Measurements from ENCODE around the gene DCTPP1.
"Not testable (repeated sequence)": the region's sequence is repeated elsewhere in the genome, so short reads cannot be mapped to it uniquely, and the experiment has no call there.

The DCTPP1 gene

GRCh38 chr16:30407102-30407803 is 22.6 kb downstream of the DCTPP1 start, which contains the start of gene ZNF771:
ZNF771 (plus strand) TSS chr16:30407606; CDS start chr16:30408054, 448 bp downstream.
- Histone ChIP-seq H3K36me3 (ENCODE audit: control insufficient read depth, low read depth, low read length) (peaks cover 5% of the 10 kb centered on the region), H3K4me1 (ENCODE audit: control insufficient read depth, low read depth, low read length) (peaks cover 3% of the 10 kb centered on the region), H3K9ac (ENCODE audit: low read length) (peak within 1 kb of the TSS; percentile 63), H3K27ac (ENCODE audit: low read length) (peak within 1 kb of the TSS; percentile 3), H3K4me3 (ENCODE audit: low read length) (peak within 1 kb of the TSS; percentile 56), H3K9me3 (ENCODE audit: control insufficient read depth, low read depth, low read length) (no peaks in the 10 kb centered on the region), H3K27me3 (ENCODE audit: control insufficient read depth, insufficient read depth, low read length) (no peaks in the 10 kb centered on the region)

GRCh38 chr16:30406795-30407101 is 23.1 kb downstream of the DCTPP1 start:
- peaks cover 5% of the 10 kb centered on the region for H3K36me3 ChIP-seq (ENCODE audit: control insufficient read depth, low read depth, low read length)
- H3K27me3 ChIP-seq (ENCODE audit: control insufficient read depth, insufficient read depth, low read length), result no peaks in the 10 kb centered on the region
- no peaks in the 10 kb centered on the region for H3K9me3 ChIP-seq (ENCODE audit: control insufficient read depth, low read depth, low read length)
- peaks cover 3% of the 10 kb centered on the region for H3K4me1 ChIP-seq (ENCODE audit: control insufficient read depth, low read depth, low read length)
- H3K9ac ChIP-seq (ENCODE audit: low read length), result peak overlapping the region; percentile 63
- H3K27ac ChIP-seq (ENCODE audit: low read length), result peak overlapping the region; percentile 3
- H3K4me3 ChIP-seq (ENCODE audit: low read length), result peak overlapping the region; percentile 56

- no peak overlapping the region for H3K9ac ChIP-seq (ENCODE audit: low read length)
- H3K9me3 ChIP-seq (ENCODE audit: control insufficient read depth, low read depth, low read length), result no peaks in the 10 kb centered on the region
- H3K4me3 ChIP-seq (ENCODE audit: low read length), result no peak overlapping the region
- H3K36me3 ChIP-seq (ENCODE audit: control insufficient read depth, low read depth, low read length), result peaks cover 20% of the 10 kb centered on the region
- peaks cover 6% of the 10 kb centered on the region for H3K4me1 ChIP-seq (ENCODE audit: control insufficient read depth, low read depth, low read length)
- H3K27ac ChIP-seq (ENCODE audit: low read length), result no peak overlapping the region
- H3K27me3 ChIP-seq (ENCODE audit: control insufficient read depth, insufficient read depth, low read length), result no peaks in the 10 kb centered on the region
Measured at GRCh38 chr16:30401768-30402425, 27.9 kb downstream of the DCTPP1 start.

- no peaks in the 10 kb centered on the region for H3K27me3 ChIP-seq (ENCODE audit: control insufficient read depth, insufficient read depth, low read length)
- H3K27ac ChIP-seq (ENCODE audit: low read length), result peak overlapping the region; percentile 72
- peak overlapping the region; percentile 65 for H3K4me3 ChIP-seq (ENCODE audit: low read length)
- peaks cover 21% of the 10 kb centered on the region for H3K36me3 ChIP-seq (ENCODE audit: control insufficient read depth, low read depth, low read length)
- H3K9ac ChIP-seq (ENCODE audit: low read length), result peak overlapping the region; percentile 85
- no peaks in the 10 kb centered on the region for H3K9me3 ChIP-seq (ENCODE audit: control insufficient read depth, low read depth, low read length)
- peaks cover 6% of the 10 kb centered on the region for H3K4me1 ChIP-seq (ENCODE audit: control insufficient read depth, low read depth, low read length)
Measured at GRCh38 chr16:30399435-30400186, 30.2 kb downstream of the DCTPP1 start.

- no peaks in the 10 kb centered on the region for H3K9me3 ChIP-seq (ENCODE audit: control insufficient read depth, low read depth, low read length)
- no peak overlapping the region for H3K9ac ChIP-seq (ENCODE audit: low read length)
- no peak overlapping the region for H3K4me3 ChIP-seq (ENCODE audit: low read length)
- H3K4me1 ChIP-seq (ENCODE audit: control insufficient read depth, low read depth, low read length), result peaks cover 12% of the 10 kb centered on the region
- H3K27ac ChIP-seq (ENCODE audit: low read length), result no peak overlapping the region
- H3K27me3 ChIP-seq (ENCODE audit: control insufficient read depth, insufficient read depth, low read length), result no peaks in the 10 kb centered on the region
- H3K36me3 ChIP-seq (ENCODE audit: control insufficient read depth, low read depth, low read length), result peaks cover 21% of the 10 kb centered on the region
Measured at GRCh38 chr16:30398661-30399434, 31.0 kb downstream of the DCTPP1 start.

- peaks cover 21% of the 10 kb centered on the region for H3K36me3 ChIP-seq (ENCODE audit: control insufficient read depth, low read depth, low read length)
- H3K4me3 ChIP-seq (ENCODE audit: low read length), result no peak overlapping the region
- H3K9ac ChIP-seq (ENCODE audit: low read length), result no peak overlapping the region
- H3K27ac ChIP-seq (ENCODE audit: low read length), result no peak overlapping the region
- no peaks in the 10 kb centered on the region for H3K27me3 ChIP-seq (ENCODE audit: control insufficient read depth, insufficient read depth, low read length)
- no peaks in the 10 kb centered on the region for H3K9me3 ChIP-seq (ENCODE audit: control insufficient read depth, low read depth, low read length)
- peaks cover 12% of the 10 kb centered on the region for H3K4me1 ChIP-seq (ENCODE audit: control insufficient read depth, low read depth, low read length)
Measured at GRCh38 chr16:30397776-30398660, 31.8 kb downstream of the DCTPP1 start.

GRCh38 chr16:30397056-30397455 is 32.8 kb downstream of the DCTPP1 start:
- Histone ChIP-seq H3K4me1 (ENCODE audit: control insufficient read depth, low read depth, low read length) (peaks cover 12% of the 10 kb centered on the region), H3K27ac (ENCODE audit: low read length) (no peak overlapping the region), H3K4me3 (ENCODE audit: low read length) (peak overlapping the region; percentile 90), H3K36me3 (ENCODE audit: control insufficient read depth, low read depth, low read length) (peaks cover 21% of the 10 kb centered on the region), H3K9me3 (ENCODE audit: control insufficient read depth, low read depth, low read length) (no peaks in the 10 kb centered on the region), H3K27me3 (ENCODE audit: control insufficient read depth, insufficient read depth, low read length) (no peaks in the 10 kb centered on the region), H3K9ac (ENCODE audit: low read length) (peak overlapping the region; percentile 5)

GRCh38 chr16:30396627-30397026 is 33.2 kb downstream of the DCTPP1 start:
- peaks cover 21% of the 10 kb centered on the region for H3K36me3 ChIP-seq (ENCODE audit: control insufficient read depth, low read depth, low read length)
- peaks cover 12% of the 10 kb centered on the region for H3K4me1 ChIP-seq (ENCODE audit: control insufficient read depth, low read depth, low read length)
- not testable (repeated sequence) for H3K9me3 ChIP-seq (ENCODE audit: control insufficient read depth, low read depth, low read length); H3K27ac ChIP-seq (ENCODE audit: low read length); H3K27me3 ChIP-seq (ENCODE audit: control insufficient read depth, insufficient read depth, low read length)
- peak overlapping the region; percentile 90 for H3K4me3 ChIP-seq (ENCODE audit: low read length)
- peak overlapping the region; percentile 99 for H3K9ac ChIP-seq (ENCODE audit: low read length)

- H3K4me1 ChIP-seq (ENCODE audit: control insufficient read depth, low read depth, low read length), result peaks cover 12% of the 10 kb centered on the region
- H3K9ac ChIP-seq (ENCODE audit: low read length), result peak overlapping the region; percentile 99
- peak overlapping the region; percentile 46 for H3K27ac ChIP-seq (ENCODE audit: low read length)
Measured at GRCh38 chr16:30395992-30396585, 33.7 kb downstream of the DCTPP1 start.

More at GRCh38 chr16:30395992-30396585, 33.7 kb downstream of the DCTPP1 start:
- no peaks in the 10 kb centered on the region for H3K27me3 ChIP-seq (ENCODE audit: control insufficient read depth, insufficient read depth, low read length)
- H3K4me3 ChIP-seq (ENCODE audit: low read length), result peak overlapping the region; percentile 90
- peaks cover 21% of the 10 kb centered on the region for H3K36me3 ChIP-seq (ENCODE audit: control insufficient read depth, low read depth, low read length)
- no peaks in the 10 kb centered on the region for H3K9me3 ChIP-seq (ENCODE audit: control insufficient read depth, low read depth, low read length)
